Trophoblast cell (in vitro differentiated cells and primary cell): ENCODE measurements around the gene LRCOL1.

ENCODE experiments used
- DNase-seq, 2 donors: peaks; one replicate each; pipeline ENCODE4 v3.0.0-alpha.2; 2016
- H2AFZ ChIP-seq: 2 replicates; pipeline ENCODE4 v1.6.1; 2013; ENCODE audit warnings: low read length, moderate library complexity, mild to moderate bottlenecking; ENCODE audit not compliant: insufficient read depth, poor library complexity
- H2AK5ac ChIP-seq: 2 replicates; pipeline ENCODE4 v1.6.1; 2013; ENCODE audit warnings: mild to moderate bottlenecking, low read length
- H2BK120ac ChIP-seq: 2 replicates; pipeline ENCODE4 v1.6.1; 2013; ENCODE audit warnings: low read length, mild to moderate bottlenecking, moderate library complexity; ENCODE audit not compliant: insufficient read depth, poor library complexity
- H2BK12ac ChIP-seq: 2 replicates; pipeline ENCODE4 v1.6.1; 2013; ENCODE audit warnings: mild to moderate bottlenecking, low read length, moderate library complexity
- H2BK5ac ChIP-seq: 2 replicates; pipeline ENCODE4 v1.6.1; 2013; ENCODE audit warnings: low read length, low read depth, moderate library complexity, mild to moderate bottlenecking; ENCODE audit not compliant: poor library complexity
- H3K14ac ChIP-seq: 2 replicates; pipeline ENCODE4 v1.6.1; 2013; ENCODE audit warnings: mild to moderate bottlenecking, low read length
- H3K18ac ChIP-seq: 2 replicates; pipeline ENCODE4 v1.6.1; 2013; ENCODE audit warnings: mild to moderate bottlenecking, low read length
- H3K23ac ChIP-seq: 2 replicates; pipeline ENCODE4 v1.6.1; 2013; ENCODE audit warnings: low read length
- H3K27ac ChIP-seq: 2 replicates; pipeline ENCODE4 v1.5.1; 2013; ENCODE audit warnings: low read depth, mild to moderate bottlenecking, inconsistent platforms, low read length, moderate library complexity
- H3K27me3 ChIP-seq: 2 replicates; pipeline ENCODE4 v1.6.1; 2013; ENCODE audit warnings: inconsistent platforms, mild to moderate bottlenecking, low read length, moderate library complexity; ENCODE audit not compliant: insufficient read depth
- H3K36me3 ChIP-seq, 2 experiments: 1 replicate in 1 of 2; 2 replicates in 1 of 2; pipeline ENCODE4 v1.6.1; 2013; ENCODE audit warnings: low read length in 2 of 2, mild to moderate bottlenecking in 2 of 2, moderate library complexity in 1 of 2; ENCODE audit not compliant: insufficient read depth in 2 of 2, control insufficient read depth in 1 of 2
- H3K4ac ChIP-seq: 2 replicates; pipeline ENCODE4 v1.6.1; 2013; ENCODE audit warnings: low read depth, mild to moderate bottlenecking, low read length, moderate library complexity
- H3K4me1 ChIP-seq, 2 experiments: 1 replicate in 1 of 2; 2 replicates in 1 of 2; pipeline ENCODE4 v1.6.1; 2013; ENCODE audit warnings: low read length in 2 of 2, mild to moderate bottlenecking in 2 of 2, moderate library complexity in 1 of 2; ENCODE audit not compliant: insufficient read depth in 2 of 2, control insufficient read depth in 1 of 2
- H3K4me2 ChIP-seq: 2 replicates; pipeline ENCODE4 v1.6.1; 2013; ENCODE audit warnings: inconsistent platforms, mild to moderate bottlenecking, low read length, moderate library complexity
- H3K4me3 ChIP-seq: 2 replicates; pipeline ENCODE4 v1.5.1; 2013; ENCODE audit warnings: mild to moderate bottlenecking, low read depth, low read length, inconsistent platforms
- H3K79me1 ChIP-seq: one replicate; pipeline ENCODE4 v1.6.1; 2013; ENCODE audit warnings: low read length
- H3K79me2 ChIP-seq: 2 replicates; pipeline ENCODE4 v1.6.1; 2013; ENCODE audit warnings: low read length, mild to moderate bottlenecking; ENCODE audit not compliant: control insufficient read depth, insufficient read depth, poor library complexity
- H3K9ac ChIP-seq: 2 replicates; pipeline ENCODE4 v1.6.1; 2013; ENCODE audit warnings: mild to moderate bottlenecking, low read length
- H3K9me3 ChIP-seq: 2 replicates; pipeline ENCODE4 v1.6.1; 2013; ENCODE audit warnings: low read depth, mild to moderate bottlenecking, control low read depth, inconsistent platforms, low read length; ENCODE audit not compliant: insufficient read depth
- H4K12ac ChIP-seq: 2 replicates; pipeline ENCODE4 v1.6.1; 2013; ENCODE audit warnings: low read depth, mild to moderate bottlenecking, low read length, moderate library complexity
- H4K8ac ChIP-seq: 2 replicates; pipeline ENCODE4 v1.6.1; 2013; ENCODE audit warnings: low read depth, mild to moderate bottlenecking, low read length, moderate library complexity
- H4K91ac ChIP-seq: one replicate; pipeline ENCODE4 v1.6.1; 2013; ENCODE audit warnings: low read depth, mild to moderate bottlenecking, low read length, moderate library complexity
- WGBS: extraction: QIAGEN DNeasy Blood & Tissue Kit; methylation state at CpG from one replicate; pipeline ENCODE4 v1.1.7; 2013; ENCODE audit warnings: missing lambda C conversion rate; ENCODE audit not compliant: insufficient read length, insufficient coverage; ENCODE audit errors: extremely low coverage; 5-methylcytosine and 5-hydroxymethylcytosine counted together

LRCOL1 gene

DNA sequence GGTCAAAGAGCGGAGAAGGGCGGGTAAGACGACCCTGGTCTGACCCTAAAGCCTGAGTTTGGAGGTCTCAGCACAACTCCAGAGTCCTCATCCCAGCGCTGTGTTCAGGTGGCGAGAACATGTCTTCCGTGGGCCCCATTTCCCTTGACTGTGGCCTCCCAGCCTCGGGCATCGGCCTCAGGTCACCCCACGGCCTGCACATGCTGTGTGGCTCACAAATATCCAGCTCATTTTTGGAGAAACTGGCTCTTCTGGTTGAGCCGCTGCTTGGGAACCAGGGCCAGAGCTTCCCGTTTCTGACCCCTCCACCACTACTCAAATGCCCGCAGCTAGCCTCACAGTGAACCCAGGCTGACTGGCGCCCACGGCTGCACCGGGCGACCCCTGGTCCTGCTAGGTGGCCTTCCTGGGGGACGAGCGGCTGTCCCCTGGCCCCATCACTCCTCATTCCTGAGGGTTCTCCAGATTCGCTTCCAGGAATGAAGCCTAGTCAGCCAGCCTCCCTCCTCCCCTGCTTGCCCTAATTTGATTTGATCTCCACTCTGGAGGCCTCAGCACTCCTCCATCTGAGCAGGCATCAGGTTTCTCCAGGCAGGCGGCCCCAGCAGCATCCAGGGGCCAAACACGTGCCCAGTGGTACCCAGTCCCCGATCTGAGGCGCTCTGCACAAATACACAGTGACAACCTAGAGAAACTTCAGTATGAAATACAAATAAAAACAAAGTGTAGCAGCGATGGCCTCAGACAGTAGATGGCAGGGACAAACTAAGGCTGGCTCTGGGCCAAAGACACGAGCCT is 12.9 kb upstream of the LRCOL1 start:
- no peaks in the 10 kb centered on the region for H3K79me2 ChIP-seq
- no peak overlapping the region for H3K4me2 ChIP-seq
- peaks cover 9% of the 10 kb centered on the region for H3K27me3 ChIP-seq
- H3K9me3 ChIP-seq = peaks cover 1% of the 10 kb centered on the region
- no peak overlapping the region for H2AFZ ChIP-seq
- no peak overlapping the region for H3K9ac ChIP-seq
- H3K23ac ChIP-seq = no peak overlapping the region
- H3K4me1 ChIP-seq = peaks cover 18% of the 10 kb centered on the region in 2 experiments
- no peak overlapping the region for H3K18ac ChIP-seq
- no peak overlapping the region for H3K27ac ChIP-seq
- no peak overlapping the region for H2BK12ac ChIP-seq
- no peak overlapping the region for H3K4me3 ChIP-seq
- no peak overlapping the region for H4K91ac ChIP-seq
- no peak overlapping the region for H3K14ac ChIP-seq
- peak; percentile 84 to 86 for DNase-seq
- H4K8ac ChIP-seq = no peak overlapping the region
- no peak overlapping the region for H2AK5ac ChIP-seq
- no peak overlapping the region for H2BK120ac ChIP-seq
- no peaks in the 10 kb centered on the region for H3K79me1 ChIP-seq
- no peak overlapping the region for H4K12ac ChIP-seq
- no peak overlapping the region for H3K4ac ChIP-seq
- WGBS = no CpG with 5 or more reads among the region's 25 CpGs
- peak overlapping the region; percentile 3 for H2BK5ac ChIP-seq
- H3K36me3 ChIP-seq = peaks cover 31% of the 10 kb centered on the region in 2 experiments

DNA sequence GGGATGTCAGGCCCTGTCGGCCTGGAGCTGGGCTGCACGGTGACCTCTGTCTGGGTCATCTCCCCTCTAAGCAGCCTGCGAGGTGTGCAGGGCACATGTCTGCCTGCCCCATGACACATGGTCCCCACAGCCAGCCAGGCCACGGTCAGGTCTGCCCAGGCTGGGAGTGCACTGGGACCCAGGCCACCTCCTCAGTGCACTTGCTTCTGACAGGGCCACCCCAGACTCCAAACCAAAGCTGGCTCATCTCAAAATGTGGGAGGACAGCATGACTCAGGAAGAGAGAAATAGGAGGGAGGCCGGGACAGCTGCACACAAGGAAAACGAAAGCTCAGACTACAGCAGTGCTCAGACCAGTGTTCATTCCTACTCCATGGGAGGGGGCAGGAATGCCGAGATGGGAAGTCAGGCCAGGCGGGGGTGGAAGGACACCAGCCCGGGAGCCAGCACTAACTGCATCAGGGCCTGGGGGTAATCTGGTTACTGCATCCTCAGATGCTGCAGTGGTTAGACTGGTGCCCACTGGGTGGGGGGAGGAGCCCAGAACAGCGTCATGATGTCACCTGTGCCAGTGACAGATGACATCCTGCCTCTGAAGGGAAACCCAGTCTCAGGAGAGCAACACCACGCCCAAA is 12.2 kb upstream of the LRCOL1 start:
- peak overlapping the region; percentile 23 for H3K18ac ChIP-seq
- H4K12ac ChIP-seq = no peak overlapping the region
- peak overlapping the region; percentile 8 for H3K27ac ChIP-seq
- peaks cover 31% of the 10 kb centered on the region in 2 experiments for H3K36me3 ChIP-seq
- H3K4ac ChIP-seq = no peak overlapping the region
- H3K23ac ChIP-seq = no peak overlapping the region
- H3K27me3 ChIP-seq = peaks cover 16% of the 10 kb centered on the region
- WGBS = no CpG with 5 or more reads among the region's 11 CpGs
- peak overlapping the region; percentile 3 for H2BK5ac ChIP-seq
- H3K4me2 ChIP-seq = no peak overlapping the region
- H2BK12ac ChIP-seq = no peak overlapping the region
- peak overlapping the region; percentile 32 for H2AK5ac ChIP-seq
- H2BK120ac ChIP-seq = no peak overlapping the region
- H2AFZ ChIP-seq = no peak overlapping the region
- no peak overlapping the region for H3K4me3 ChIP-seq
- no peak overlapping the region for H4K91ac ChIP-seq
- peaks cover 4% of the 10 kb centered on the region for H3K9me3 ChIP-seq
- H3K9ac ChIP-seq = no peak overlapping the region
- H3K14ac ChIP-seq = no peak overlapping the region
- H3K79me1 ChIP-seq = no peaks in the 10 kb centered on the region
- H3K4me1 ChIP-seq = peaks cover 18 to 20% of the 10 kb centered on the region in 2 experiments
- DNase-seq = peak; percentile 77 to 84
- H4K8ac ChIP-seq = no peak overlapping the region
- H3K79me2 ChIP-seq = no peaks in the 10 kb centered on the region

DNA sequence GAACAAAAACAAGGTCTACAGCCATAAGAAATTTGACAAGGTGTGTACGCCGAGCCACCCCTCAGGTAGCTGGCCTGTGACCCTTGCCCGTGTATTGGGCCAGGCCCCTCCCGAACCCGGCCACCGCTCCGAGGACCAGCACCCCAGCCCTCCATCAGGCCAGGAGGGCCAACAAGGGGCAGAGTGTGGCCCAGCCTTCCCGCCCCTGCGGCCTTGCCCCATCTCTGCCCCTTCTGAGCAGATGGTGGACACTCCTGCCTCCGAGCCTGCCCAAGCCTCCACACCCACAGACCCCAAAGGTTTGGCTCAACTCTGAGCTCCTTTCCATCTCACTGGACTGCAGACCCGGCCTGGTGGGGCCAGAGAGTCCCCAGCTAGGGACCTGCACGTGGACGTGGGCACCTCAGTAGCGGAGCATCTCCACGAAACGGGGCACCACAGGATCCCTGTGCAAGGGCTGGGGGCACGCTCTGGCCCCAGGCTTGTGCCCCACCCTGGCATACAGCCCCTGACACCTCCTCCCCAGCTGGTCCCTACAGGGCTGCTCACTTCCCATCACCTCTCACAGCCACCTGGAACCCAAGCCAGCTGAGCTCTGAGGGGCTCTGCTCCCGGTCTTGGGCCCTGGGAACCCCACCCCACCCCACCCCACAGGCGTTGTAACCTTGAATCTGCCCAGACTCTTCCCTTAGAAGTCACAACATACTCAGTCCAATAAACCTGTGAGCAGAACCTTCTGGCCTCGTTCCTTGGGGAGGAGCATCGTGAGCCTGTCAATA is 11.5 kb upstream of the LRCOL1 start:
- H3K27ac ChIP-seq = no peak overlapping the region
- no peak overlapping the region for H3K14ac ChIP-seq
- H3K4me3 ChIP-seq = no peak overlapping the region
- H3K4me2 ChIP-seq = no peak overlapping the region
- no peaks in the 10 kb centered on the region for H3K79me1 ChIP-seq
- no peak overlapping the region for H4K91ac ChIP-seq
- no CpG with 5 or more reads among the region's 21 CpGs for WGBS
- H2BK120ac ChIP-seq = no peak overlapping the region
- no peak overlapping the region for H3K4ac ChIP-seq
- H2AK5ac ChIP-seq = no peak overlapping the region
- no peak overlapping the region for H3K18ac ChIP-seq
- H3K27me3 ChIP-seq = peaks cover 23% of the 10 kb centered on the region
- no peak overlapping the region for H3K23ac ChIP-seq
- DNase-seq = no peak
- H2AFZ ChIP-seq = no peak overlapping the region
- no peak overlapping the region for H4K12ac ChIP-seq
- H3K9me3 ChIP-seq = peaks cover 8% of the 10 kb centered on the region
- H3K4me1 ChIP-seq = peaks cover 18 to 20% of the 10 kb centered on the region in 2 experiments
- peaks cover 29% of the 10 kb centered on the region in 2 experiments for H3K36me3 ChIP-seq
- H3K9ac ChIP-seq = no peak overlapping the region
- no peak overlapping the region for H2BK12ac ChIP-seq
- no peak overlapping the region for H2BK5ac ChIP-seq
- H4K8ac ChIP-seq = no peak overlapping the region
- H3K79me2 ChIP-seq = no peaks in the 10 kb centered on the region

- Histone ChIP-seq H4K8ac (no peak overlapping the region), H2AK5ac (no peak overlapping the region), H3K23ac (no peak overlapping the region), H3K4me1 (peaks cover 18 to 20% of the 10 kb centered on the region in 2 experiments), H3K18ac (no peak overlapping the region), H3K79me2 (no peaks in the 10 kb centered on the region), H3K4ac (no peak overlapping the region), H2BK5ac (no peak overlapping the region), H3K14ac (no peak overlapping the region), H2BK120ac (no peak overlapping the region), H3K27me3 (peaks cover 27% of the 10 kb centered on the region), H4K91ac (no peak overlapping the region), H3K79me1 (no peaks in the 10 kb centered on the region), H3K4me2 (no peak overlapping the region), H3K9ac (no peak overlapping the region), H3K9me3 (peaks cover 16% of the 10 kb centered on the region), H4K12ac (no peak overlapping the region), H3K36me3 (peaks cover 27 to 28% of the 10 kb centered on the region in 2 experiments), H2AFZ (no peak overlapping the region), H2BK12ac (no peak overlapping the region), H3K27ac (no peak overlapping the region), H3K4me3 (no peak overlapping the region)
- WGBS = no CpG with 5 or more reads among the region's 28 CpGs
- DNase-seq = no peak
These were observed 10.7 kb upstream of the LRCOL1 start for GRCh38 chr12:132620899-132621656.
